Esophagus squamous epithelium (tissue), 5 donors: ENCODE results near the gene TBPL2. TPM values are rescaled to one million over a fixed set of nuclear protein-coding genes. Genes with fewer than 3 reads are reported as not detected.

Source experiments
- DNase-seq: peaks from one replicate; lab custom pipeline; 2025; lab: John Stamatoyannopoulos, UW
- H3K27ac ChIP-seq, 4 donors: fragments of 200-600 bp; sonication (generic); one replicate each; pipeline ENCODE4 v1.5.1; 2016 to 2019; ENCODE audit warnings: mild to moderate bottlenecking in 1 of 4
- H3K27me3 ChIP-seq, 4 donors: fragments of 200-600 bp; sonication (generic); 1 replicate in 3 of 4; 2 replicates in 1 of 4; pipeline versions ENCODE4 v1.5.1 to v1.6.0; 2017 to 2021; ENCODE audit warnings: antibody characterized with exemption in 1 of 4
- H3K36me3 ChIP-seq, 3 donors: fragments of 200-600 bp; sonication (generic); one replicate each; pipeline ENCODE4 v1.5.1; 2016 to 2019
- H3K4me1 ChIP-seq, 3 donors: fragments of 200-600 bp; sonication (generic); one replicate each; pipeline ENCODE4 v1.5.1; 2017 to 2019
- H3K4me3 ChIP-seq, 4 donors: fragments of 200-600 bp; sonication (generic); 1 replicate in 3 of 4; 2 replicates in 1 of 4; pipeline ENCODE4 v1.5.1; 2016 to 2019; ENCODE audit warnings: mild to moderate bottlenecking in 2 of 4, moderate library complexity in 1 of 4
- H3K9me3 ChIP-seq, 3 donors: fragments of 200-600 bp; sonication (generic); one replicate each; pipeline ENCODE4 v1.5.1; 2016 to 2019
- CTCF ChIP-seq, 6 experiments: fragments of 450-650 bp in 4 of 6; fragments of 200-600 bp in 2 of 6; sonication (generic) in 2 of 6; IDR thresholded peaks; one replicate each; pipeline ENCODE4 v1.5.1; 2016 to 2019; ENCODE audit warnings: antibody characterized with exemption in 6 of 6, mild to moderate bottlenecking in 4 of 6, moderate library complexity in 4 of 6
- POLR2A ChIP-seq, 4 donors: fragments of 450-650 bp; IDR thresholded peaks; one replicate each; pipeline ENCODE4 v1.6.1; 2017; ENCODE audit warnings: antibody characterized with exemption in 4 of 4, mild to moderate bottlenecking in 4 of 4, moderate library complexity in 3 of 4
- WGBS, 2 donors: methylation state at CpG; one replicate each; pipeline ENCODE4 v1.1.5; 2018; 5-methylcytosine and 5-hydroxymethylcytosine counted together
- intact Hi-C: fragments of 100-400 bp; cut with DNase I; formaldehyde crosslinking; loops from one replicate; pipeline ENCODE4 v1.15.0; 2022
- total RNA-seq, 4 donors: library from RNA; depleted of rRNA; stranded (reverse); fragments of >200 nt; gene quantifications; one replicate each; pipeline ENCODE4 v1.1.0, GENCODE V29; 2016
- donor health status: DM: yes; HTN: yes; CAD: no.

Gene TBPL2
- total RNA-seq, 4 donors from 2014 or later: not detected

- WGBS, 2 donors: 72 to 85% methylated on average over 5 of the region's 5 CpGs
- no peak for DNase-seq
These were observed 59.4 kb downstream of the TBPL2 start for GRCh38 chr14:55381040-55381439.

GRCh38 chr14:55377236-55377635, 63.2 kb downstream of the TBPL2 start:
- DNase-seq: no peak
- WGBS, 2 donors: 91 to 96% methylated on average over 5 of the region's 5 CpGs
- H3K36me3 ChIP-seq: peaks cover 4 to 100% (median 6%) of the 10 kb centered on the region in 3 donors
- H3K4me3 ChIP-seq: no peak overlapping the region
- intact Hi-C loops: no loop called here
- TF ChIP-seq CTCF (IDR thresholded peaks at IDR 0.05): no peak
- TF ChIP-seq POLR2A (IDR thresholded peaks at IDR 0.05): no peak
- H3K4me1 ChIP-seq: no peaks in the 10 kb centered on the region
- no peaks in the 10 kb centered on the region for H3K27me3 ChIP-seq
- H3K27ac ChIP-seq: no peak overlapping the region
- no peaks in the 10 kb centered on the region for H3K9me3 ChIP-seq

More at GRCh38 chr14:55381040-55381439, 59.4 kb downstream of the TBPL2 start:
- H3K9me3 ChIP-seq: no peaks in the 10 kb centered on the region
- H3K27ac ChIP-seq: no peak overlapping the region
- TF ChIP-seq POLR2A (IDR thresholded peaks at IDR 0.05): no peak
- TF ChIP-seq CTCF (IDR thresholded peaks at IDR 0.05): no peak
- no peak overlapping the region for H3K4me3 ChIP-seq
- no peaks in the 10 kb centered on the region for H3K4me1 ChIP-seq
- peaks cover 3 to 98% (median 4%) of the 10 kb centered on the region in 3 donors for H3K36me3 ChIP-seq
- no peaks in the 10 kb centered on the region for H3K27me3 ChIP-seq
- intact Hi-C loops: no loop called here

- intact Hi-C loops: no loop called here
- peaks cover 4 to 96% (median 6%) of the 10 kb centered on the region in 3 donors for H3K36me3 ChIP-seq
- no peak overlapping the region for H3K4me3 ChIP-seq
- TF ChIP-seq POLR2A (IDR thresholded peaks at IDR 0.05) (no peak), CTCF (IDR thresholded peaks at IDR 0.05) (no peak)
- no peaks in the 10 kb centered on the region for H3K27me3 ChIP-seq
- no peaks in the 10 kb centered on the region for H3K4me1 ChIP-seq
- no peak overlapping the region for H3K27ac ChIP-seq
- WGBS, 2 donors: 85 to 87% methylated on average over 4 of the region's 4 CpGs
- no peak for DNase-seq
- no peaks in the 10 kb centered on the region for H3K9me3 ChIP-seq
These were observed 65.6 kb downstream of the TBPL2 start for GRCh38 chr14:55374771-55375170.

GRCh38 chr14:55373784-55374705, 66.4 kb downstream of the TBPL2 start:
- TF ChIP-seq CTCF (IDR thresholded peaks at IDR 0.05) (no peak), POLR2A (IDR thresholded peaks at IDR 0.05) (no peak)
- Histone ChIP-seq H3K27ac (no peak overlapping the region), H3K36me3 (peaks cover 4 to 96% (median 6%) of the 10 kb centered on the region in 3 donors), H3K27me3 (no peaks in the 10 kb centered on the region), H3K4me3 (no peak overlapping the region), H3K4me1 (no peaks in the 10 kb centered on the region), H3K9me3 (no peaks in the 10 kb centered on the region)
- intact Hi-C loops: no loop called here
- 65 to 91% methylated on average over 5 of the region's 5 CpGs for WGBS, 2 donors
- no peak for DNase-seq

GRCh38 chr14:55372825-55373224, 67.6 kb downstream of the TBPL2 start:
- TF ChIP-seq CTCF (IDR thresholded peaks at IDR 0.05): no peak
- no peak for TF ChIP-seq POLR2A (IDR thresholded peaks at IDR 0.05)
- intact Hi-C loops: no loop called here
- H3K36me3 ChIP-seq: peaks cover 4 to 96% (median 6%) of the 10 kb centered on the region in 3 donors
- H3K4me3 ChIP-seq: no peak overlapping the region
- no peaks in the 10 kb centered on the region for H3K9me3 ChIP-seq
- DNase-seq: no peak
- 67 to 93% methylated on average over 2 to 7 of the region's 7 CpGs for WGBS, 2 donors
- H3K27me3 ChIP-seq: no peaks in the 10 kb centered on the region
- H3K27ac ChIP-seq: no peak overlapping the region
- H3K4me1 ChIP-seq: no peaks in the 10 kb centered on the region
